Neutrophil (primary cell): ENCODE data around the gene GMDS.

Experiments
- H3K27ac ChIP-seq: fragments of 200-600 bp; sonication (generic); 2 replicates; pipeline ENCODE4 v1.5.1; 2016; ENCODE audit warnings: mild to moderate bottlenecking, moderate library complexity
- H3K27me3 ChIP-seq: fragments of 200-600 bp; sonication (generic); 2 replicates; pipeline ENCODE4 v1.6.0; 2016; ENCODE audit warnings: mild to moderate bottlenecking
- H3K36me3 ChIP-seq: fragments of 200-600 bp; sonication (generic); 2 replicates; pipeline ENCODE4 v1.5.1; 2017
- H3K4me1 ChIP-seq, 2 experiments: fragments of 200-600 bp in 1 of 2; sonication (generic) in 1 of 2; 1 replicate in 1 of 2; 2 replicates in 1 of 2; pipeline versions ENCODE4 v1.5.1 to v1.6.1; 2013 to 2016; ENCODE audit warnings: low read depth in 1 of 2, low read length in 1 of 2, mild to moderate bottlenecking in 1 of 2, moderate library complexity in 1 of 2; ENCODE audit not compliant: control insufficient read depth in 1 of 2, insufficient read depth in 1 of 2
- H3K4me3 ChIP-seq, 2 experiments: fragments of 200-600 bp in 1 of 2; sonication (generic) in 1 of 2; 1 replicate in 1 of 2; 2 replicates in 1 of 2; pipeline ENCODE4 v1.5.1; 2013 to 2016; ENCODE audit warnings: low read depth in 1 of 2, low read length in 1 of 2, mild to moderate bottlenecking in 1 of 2, moderate library complexity in 1 of 2
- H3K9me3 ChIP-seq: fragments of 200-600 bp; sonication (generic); 2 replicates; pipeline ENCODE4 v1.5.1; 2016
- CTCF ChIP-seq: fragments of 200-600 bp; sonication (generic); IDR thresholded peaks from 2 replicates; pipeline ENCODE4 v1.5.1; 2016; ENCODE audit warnings: antibody characterized with exemption

Gene GMDS

GRCh38 chr6:2141644-2142290 lies 103.6 kb downstream of the GMDS start:
- Histone ChIP-seq H3K27ac (no peak overlapping the region), H3K4me3 (no peak overlapping the region)
- no peak for TF ChIP-seq CTCF

GRCh38 chr6:2140438-2141128 lies 104.8 kb downstream of the GMDS start:
- no peaks in the 10 kb centered on the region for H3K27me3 ChIP-seq
- H3K9me3 ChIP-seq = no peaks in the 10 kb centered on the region
- TF ChIP-seq CTCF = no peak
- H3K4me3 ChIP-seq = no peak overlapping the region
- no peaks in the 10 kb centered on the region for H3K36me3 ChIP-seq
- H3K4me1 ChIP-seq = peaks cover 0 to 8% of the 10 kb centered on the region in 2 experiments
- H3K27ac ChIP-seq = no peak overlapping the region

More at GRCh38 chr6:2141644-2142290, 103.6 kb downstream of the GMDS start:
- Histone ChIP-seq H3K36me3 (no peaks in the 10 kb centered on the region), H3K4me1 (peaks cover 0 to 8% of the 10 kb centered on the region in 2 experiments), H3K27me3 (no peaks in the 10 kb centered on the region), H3K9me3 (no peaks in the 10 kb centered on the region)

- Histone ChIP-seq H3K36me3 (no peaks in the 10 kb centered on the region), H3K27ac (no peak overlapping the region), H3K4me1 (no peaks in the 10 kb centered on the region), H3K27me3 (no peaks in the 10 kb centered on the region), H3K9me3 (no peaks in the 10 kb centered on the region), H3K4me3 (no peak overlapping the region)
- no peak for TF ChIP-seq CTCF
Observed at GRCh38 chr6:2135401-2135800, 110.0 kb downstream of the GMDS start.

DNA sequence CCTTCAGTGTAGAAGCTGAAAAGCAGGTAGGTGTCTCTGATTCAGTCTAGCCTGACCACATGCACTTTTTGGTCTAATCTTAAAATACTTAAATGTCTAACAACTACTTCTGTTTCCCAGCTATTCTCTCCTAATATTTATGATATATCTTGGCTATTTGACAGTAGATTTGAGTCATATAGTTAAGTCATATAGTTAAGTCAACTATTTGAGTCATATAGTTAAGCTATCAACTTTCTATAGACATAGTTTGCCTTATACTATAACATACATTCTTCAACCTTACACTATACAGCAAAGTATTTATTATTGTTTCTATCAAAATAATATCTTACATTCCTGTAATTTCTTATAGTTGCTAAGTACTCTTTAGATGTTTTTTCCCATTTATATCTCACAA lies 110.9 kb downstream of the GMDS start:
- H3K36me3 ChIP-seq = no peaks in the 10 kb centered on the region
- no peak overlapping the region for H3K4me3 ChIP-seq
- no peaks in the 10 kb centered on the region for H3K4me1 ChIP-seq
- no peaks in the 10 kb centered on the region for H3K27me3 ChIP-seq
- TF ChIP-seq CTCF = no peak
- H3K27ac ChIP-seq = no peak overlapping the region
- H3K9me3 ChIP-seq = no peaks in the 10 kb centered on the region

- Histone ChIP-seq H3K4me3 (no peak overlapping the region), H3K27me3 (no peaks in the 10 kb centered on the region), H3K27ac (no peak overlapping the region), H3K9me3 (no peaks in the 10 kb centered on the region), H3K4me1 (no peaks in the 10 kb centered on the region), H3K36me3 (no peaks in the 10 kb centered on the region)
- TF ChIP-seq CTCF = no peak
Observed at GRCh38 chr6:2133716-2134310, 111.6 kb downstream of the GMDS start.
